Cardiac fibroblast (primary cell): ENCODE data around the gene THOC2.
A peak's percentile ranks its signal among the peaks of the same experiment; 100 is the strongest.
"Not testable (repeated sequence)": the region's sequence is repeated elsewhere in the genome, so short reads cannot be mapped to it uniquely, and the experiment has no call there.

ENCODE experiments used
- DNase-seq, 2 donors: peaks; one replicate each; pipeline versions ENCODE4 v3.0.0 to v3.0.0-alpha.2; 2010; ENCODE audit warnings: low read depth in 2 of 2
- H3K4me3 ChIP-seq, 2 donors: replicated peaks in 1 of 2; 1 replicate in 1 of 2; 2 replicates in 1 of 2; pipeline ENCODE4 v1.5.1; 2011; ENCODE audit warnings: low read depth in 2 of 2, low read length in 2 of 2, mild to moderate bottlenecking in 2 of 2, moderate library complexity in 1 of 2
- CTCF ChIP-seq: IDR thresholded peaks from one replicate; pipeline ENCODE4 v1.5.1; 2011; ENCODE audit warnings: low read depth, mild to moderate bottlenecking, low read length, inconsistent platforms

The THOC2 gene

GRCh38 chrX:123740536-123740935 is 7.7 kb upstream of the THOC2 start:
- no peak for TF ChIP-seq CTCF
- H3K4me3 ChIP-seq: no peak overlapping the region

DNA sequence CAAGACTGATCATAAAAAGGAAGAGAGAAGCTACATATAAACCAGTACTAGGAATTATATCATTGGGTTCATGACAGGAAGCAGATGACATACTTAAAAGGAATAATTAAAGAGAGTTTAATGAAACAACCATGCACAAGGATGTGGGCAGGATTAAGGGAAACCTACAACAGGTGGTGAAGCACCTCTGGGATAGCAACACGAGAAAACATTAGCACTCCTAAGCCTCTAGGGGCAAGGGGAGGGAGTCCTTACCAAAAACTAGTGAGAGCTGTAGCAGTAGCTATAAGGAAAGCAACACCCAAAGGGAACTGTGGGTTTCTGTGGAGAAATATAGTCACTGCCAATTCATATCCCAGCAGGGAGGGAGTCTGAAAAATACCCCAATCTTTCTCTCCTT is 7.2 kb upstream of the THOC2 start:
- no peak for DNase-seq
- TF ChIP-seq CTCF: no peak
- no peak overlapping the region for H3K4me3 ChIP-seq

More at GRCh38 chrX:123740536-123740935, 7.7 kb upstream of the THOC2 start:
- no peak for DNase-seq

DNA sequence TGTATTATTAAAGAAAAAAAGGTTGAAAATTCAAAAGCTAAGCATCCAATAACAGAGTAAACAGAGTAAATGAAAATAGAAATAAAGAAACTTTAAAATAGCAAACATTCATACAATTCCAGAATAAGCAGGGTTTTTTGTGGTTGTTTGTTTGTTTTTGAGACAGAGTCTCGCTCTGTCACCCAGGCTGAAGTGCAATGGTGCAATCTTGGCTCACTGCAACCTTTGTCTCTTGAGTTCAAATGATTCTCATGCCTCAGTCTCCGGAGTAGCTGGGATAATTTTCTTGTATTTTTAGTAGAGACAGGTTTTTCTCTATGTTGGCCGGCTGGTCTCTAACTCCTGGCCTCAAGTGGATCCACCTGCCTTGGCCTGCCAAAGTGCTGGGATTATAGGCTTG is 6.6 kb upstream of the THOC2 start:
- no peak for TF ChIP-seq CTCF
- no peak overlapping the region for H3K4me3 ChIP-seq
- no peak for DNase-seq

DNA sequence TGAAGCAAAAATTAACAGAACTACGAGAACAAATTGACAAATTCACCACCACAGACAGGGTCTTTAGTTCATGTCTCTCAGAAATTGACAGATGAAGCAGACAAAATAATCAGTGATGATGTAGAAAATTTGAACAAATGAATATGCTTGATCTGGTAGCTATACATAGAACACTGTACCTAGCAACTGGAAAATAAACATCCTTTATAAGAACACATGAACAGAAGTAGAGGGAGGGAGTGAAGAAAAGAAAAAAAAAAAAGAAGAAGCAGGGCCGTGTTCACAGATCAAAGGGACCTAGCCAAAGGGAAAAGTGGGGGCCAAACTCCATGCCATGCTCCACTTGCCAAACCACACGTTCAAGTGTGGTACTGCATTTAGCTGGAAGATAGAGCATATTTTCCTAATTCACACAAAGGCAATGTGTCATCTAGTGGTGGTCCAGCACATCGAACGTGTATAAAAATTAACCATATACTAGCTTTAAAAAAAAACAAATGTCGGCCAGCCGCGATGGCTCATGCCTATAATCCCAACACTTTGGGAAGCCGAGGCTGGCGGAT is 5.6 kb upstream of the THOC2 start:
- no peak for DNase-seq
- H3K4me3 ChIP-seq: no peak overlapping the region
- no peak for TF ChIP-seq CTCF

- H3K4me3 ChIP-seq: no peak overlapping the region
- no peak for TF ChIP-seq CTCF
- peak in 1 of 2 donors; percentile 20 for DNase-seq
Measured at GRCh38 chrX:123736333-123736921, 3.6 kb upstream of the THOC2 start.

DNA sequence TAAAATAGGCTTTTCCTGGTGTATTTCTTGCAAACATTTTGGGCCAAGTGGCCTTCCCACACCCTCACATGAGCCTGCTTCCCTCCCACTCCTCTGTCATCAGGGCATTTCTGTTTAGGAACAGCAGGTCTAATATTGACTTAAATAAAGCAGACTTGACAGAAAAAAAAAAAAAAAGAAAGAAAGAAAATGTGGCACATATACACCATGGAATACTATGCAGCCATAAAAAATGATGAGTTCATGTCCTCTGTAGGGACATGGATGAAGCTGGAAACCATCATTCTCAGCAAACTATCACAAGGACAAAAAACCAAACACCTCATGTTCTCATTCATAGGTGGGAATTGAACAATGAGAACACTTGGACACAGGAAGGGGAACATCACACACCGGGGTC is 2.3 kb upstream of the THOC2 start:
- H3K4me3 ChIP-seq, DNase-seq: not testable (repeated sequence)

DNA sequence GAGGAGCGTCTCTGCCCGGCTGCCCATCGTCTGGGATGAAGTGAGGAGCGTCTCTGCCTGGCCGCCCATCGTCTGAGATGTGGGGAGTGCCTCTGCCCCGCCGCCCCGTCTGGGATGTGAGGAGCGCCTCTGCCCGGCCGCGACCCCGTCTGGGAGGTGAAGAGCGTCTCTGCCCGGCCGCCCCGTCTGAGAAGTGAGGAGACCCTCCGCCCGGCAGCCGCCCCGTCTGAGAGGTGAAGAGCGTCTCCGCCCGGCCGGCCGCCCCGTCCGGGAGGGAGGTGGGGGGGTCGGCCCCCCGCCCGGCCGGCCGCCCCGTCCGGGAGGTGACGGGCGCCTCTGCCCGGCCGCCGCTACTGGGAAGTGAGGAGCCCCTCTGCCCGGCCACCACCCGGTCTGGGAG is 1.2 kb upstream of the THOC2 start:
- not testable (repeated sequence) for H3K4me3 ChIP-seq, DNase-seq
